ENCODE data around the gene PJVK. TPM values are rescaled to one million over a fixed set of nuclear protein-coding genes. Genes with fewer than 3 reads are reported as not detected.

Gene PJVK
- total and polyA plus RNA-seq, 9 of the 15 experiments (the other 6 are each of a cell fraction or from before 2014, with no cell fraction given): 0.11 to 1.5 (median 0.73) TPM

DNA sequence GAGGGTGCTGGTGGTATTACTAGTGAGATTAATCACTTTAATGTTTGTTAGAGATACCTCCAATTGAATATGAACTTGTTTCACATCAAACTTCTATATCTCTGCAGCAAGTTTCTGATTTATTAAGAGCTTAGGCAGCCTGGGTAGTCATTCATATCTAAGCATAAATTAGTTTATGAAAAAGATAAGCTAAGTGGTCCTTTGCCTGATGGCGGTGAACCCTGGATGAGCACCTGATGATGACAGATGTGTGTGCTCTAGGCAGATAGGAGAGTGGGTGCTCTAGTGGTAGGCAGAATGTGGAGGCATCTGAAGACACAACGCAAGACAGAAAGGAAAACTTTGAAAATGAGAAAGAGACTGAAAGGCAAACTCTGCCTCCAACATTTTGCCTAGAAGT is 22.2 kb downstream of the PJVK start:
- DNase-seq (ENCODE audit: extremely low read depth in 1 of 4, low spot score in 3 of 4) (peak in 3 of 4 experiments; percentile 26 to 41 (median 30)), FAIRE-seq (no peak), ATAC-seq (peak; percentile 18; the same call in 2 of the 3 replicates)
- intact Hi-C loops (cut with micrococcal nuclease): loop anchor here (10.0 kb wide), 2 partner anchors 291 to 1531 kb away; partner anchors contain the start of gene CWC22
- no TSS peak for BruUV-seq (replicated peaks)
- Histone ChIP-seq H3K9me3 (replicated peaks; ENCODE audit: control insufficient read depth, insufficient read depth, low read depth, low read length) (no peaks in the 10 kb centered on the region), H3K9ac (ENCODE audit: insufficient read depth in 1 of 2, low read depth in 2 of 2, low read length in 2 of 2) (no peak overlapping the region), H3K4me1 (replicated peaks in 1 of 2; ENCODE audit: control insufficient read depth in 2 of 2, insufficient read depth in 2 of 2, low read length in 2 of 2) (peaks cover 1 to 5% of the 10 kb centered on the region in 2 experiments; a peak in 4 of 5 replicates), H3K36me3 (ENCODE audit: control insufficient read depth, insufficient read depth, low read length) (no peaks in the 10 kb centered on the region), H2AFZ (ENCODE audit: low read depth, low read length) (no peak overlapping the region), H3K27me3 (ENCODE audit: control insufficient read depth in 2 of 2, insufficient read depth in 2 of 2, low read length in 2 of 2) (no peaks in the 10 kb centered on the region), H3K79me2 (ENCODE audit: control insufficient read depth, insufficient read depth, low read length) (peaks cover 13% of the 10 kb centered on the region), H3K27ac (ENCODE audit: extremely low read depth, low read depth, low read length) (no peak overlapping the region), H3K9me1 (ENCODE audit: control insufficient read depth, insufficient read depth, low read length) (no peaks in the 10 kb centered on the region), H4K20me1 (replicated peaks; ENCODE audit: control insufficient read depth, insufficient read depth, low read length) (no peaks in the 10 kb centered on the region), H3K4me2 (ENCODE audit: insufficient read depth, low read length) (no peak overlapping the region), H3K4me3 (no peak overlapping the region)
- CTCF ChIA-PET (ENCODE audit: low intra/inter-chr PET ratio): no interaction called here
- POLR2A ChIA-PET: no interaction called here
- in situ Hi-C loops (cut with MboI): no loop called here
- WGBS (ENCODE audit: insufficient coverage, low coverage, missing lambda C conversion rate): 17% methylated on average over 2 of the region's 2 CpGs
- no peak for TF ChIP-seq NCOA1 (IDR thresholded peaks at IDR 0.05; ENCODE audit: low read depth)
- no peak for TF ChIP-seq CHD7 (IDR thresholded peaks at IDR 0.05; ENCODE audit: low read depth, low read length)
- no peak for TF ChIP-seq MYC (IDR thresholded peaks at IDR 0.05; ENCODE audit: low read depth, low read length)
- TF ChIP-seq MYC (CRISPR knock-in tag; IDR thresholded peaks at IDR 0.05; ENCODE audit: borderline replicate concordance, low read depth): no peak
- TF ChIP-seq TRIM28 (IDR thresholded peaks at IDR 0.05): no peak
- no peak for TF ChIP-seq MCM7 (IDR thresholded peaks at IDR 0.05)
- no peak for TF ChIP-seq SRSF9 (IDR thresholded peaks at IDR 0.05; ENCODE audit: borderline replicate concordance, low read depth, low read length)
- no peak for TF ChIP-seq SRSF1 (IDR thresholded peaks at IDR 0.05; ENCODE audit: low read depth, low read length)

All from K562 (cell line).